Measurements from ENCODE around the gene ZNF511.

- TF ChIP-seq CTCF (IDR thresholded peaks at IDR 0.05; ENCODE audit: low read depth, low read length, missing input control) (no peak), YY1 (IDR thresholded peaks at IDR 0.05) (no peak), SP1 (IDR thresholded peaks at IDR 0.05) (no peak), TAF1 (conservative IDR thresholded peaks at IDR 0.05) (no peak), EGR1 (IDR thresholded peaks at IDR 0.05; ENCODE audit: low read depth in 2 of 2) (no peak), REST (IDR thresholded peaks at IDR 0.05) (no peak), RAD21 (IDR thresholded peaks at IDR 0.05) (no peak), ATF3 (IDR thresholded peaks at IDR 0.05) (no peak), GABPA (IDR thresholded peaks at IDR 0.05 in 1 of 2, conservative IDR thresholded peaks at IDR 0.05 in 1 of 2) (no peak)
- TF ChIP-seq, protein P1, sequence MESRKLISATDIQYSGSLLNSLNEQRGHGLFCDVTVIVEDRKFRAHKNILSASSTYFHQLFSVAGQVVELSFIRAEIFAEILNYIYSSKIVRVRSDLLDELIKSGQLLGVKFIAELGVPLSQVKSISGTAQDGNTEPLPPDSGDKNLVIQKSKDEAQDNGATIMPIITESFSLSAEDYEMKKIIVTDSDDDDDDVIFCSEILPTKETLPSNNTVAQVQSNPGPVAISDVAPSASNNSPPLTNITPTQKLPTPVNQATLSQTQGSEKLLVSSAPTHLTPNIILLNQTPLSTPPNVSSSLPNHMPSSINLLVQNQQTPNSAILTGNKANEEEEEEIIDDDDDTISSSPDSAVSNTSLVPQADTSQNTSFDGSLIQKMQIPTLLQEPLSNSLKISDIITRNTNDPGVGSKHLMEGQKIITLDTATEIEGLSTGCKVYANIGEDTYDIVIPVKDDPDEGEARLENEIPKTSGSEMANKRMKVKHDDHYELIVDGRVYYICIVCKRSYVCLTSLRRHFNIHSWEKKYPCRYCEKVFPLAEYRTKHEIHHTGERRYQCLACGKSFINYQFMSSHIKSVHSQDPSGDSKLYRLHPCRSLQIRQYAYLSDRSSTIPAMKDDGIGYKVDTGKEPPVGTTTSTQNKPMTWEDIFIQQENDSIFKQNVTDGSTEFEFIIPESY (IDR thresholded peaks at IDR 0.05), result no peak
- TF ChIP-seq, protein P2, sequence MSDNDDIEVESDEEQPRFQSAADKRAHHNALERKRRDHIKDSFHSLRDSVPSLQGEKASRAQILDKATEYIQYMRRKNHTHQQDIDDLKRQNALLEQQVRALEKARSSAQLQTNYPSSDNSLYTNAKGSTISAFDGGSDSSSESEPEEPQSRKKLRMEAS (IDR thresholded peaks at IDR 0.05), result no peak
Measured at GRCh38 chr10:133276100-133276434, 32.6 kb upstream of the ZNF511 start.
